B cell (primary cell): ENCODE results near the gene PGAM5. TPM values are rescaled to one million over a fixed set of nuclear protein-coding genes. Genes with fewer than 3 reads are reported as not detected.

Source experiments
- ATAC-seq: fragments of 200-7000 bp; cut with Tn5 transposase; one replicate; pipeline ENCODE4 v1.10.0; 2021; ENCODE audit warnings: low read depth, mild to moderate bottlenecking, moderate number of reproducible peaks, moderate library complexity
- CTCF ChIA-PET: fragments of 350-600 bp; sonication (Branson Sonifier 250); formaldehyde crosslinking; loops from one replicate; lab custom pipeline; 2021; ENCODE audit warnings: antibody characterized with exemption, inconsistent platforms; lab: Charles Lee
- POLR2A ChIA-PET: fragments of 350-600 bp; sonication (Branson Sonifier 250); formaldehyde crosslinking; loops from one replicate; lab custom pipeline; 2021; ENCODE audit warnings: antibody characterized with exemption; lab: Charles Lee
- DNase-seq: peaks from one replicate; pipeline ENCODE4 v3.0.0; 2013
- H2AFZ ChIP-seq: 2 replicates; pipeline ENCODE4 v1.6.1; 2012; ENCODE audit warnings: mild to moderate bottlenecking, low read depth, low read length; ENCODE audit not compliant: insufficient read depth, poor library complexity, severe bottlenecking
- H3K27ac ChIP-seq, 2 donors: 1 replicate in 1 of 2; 2 replicates in 1 of 2; pipeline ENCODE4 v1.5.1; 2012 to 2013; ENCODE audit warnings: low read length in 2 of 2, mild to moderate bottlenecking in 2 of 2, moderate library complexity in 1 of 2
- H3K27me3 ChIP-seq, 4 experiments: fragments of 200-600 bp in 1 of 4; sonication (generic) in 1 of 4; replicated peaks in 1 of 4; 1 replicate in 2 of 4; 2 replicates in 2 of 4; pipeline versions ENCODE4 v1.6.1 to v1.7.0; 2013 to 2016; ENCODE audit warnings: low read length in 3 of 4, mild to moderate bottlenecking in 2 of 4, mixed read lengths in 1 of 4, moderate library complexity in 1 of 4; ENCODE audit not compliant: insufficient read depth in 4 of 4, control insufficient read depth in 3 of 4; ENCODE audit errors: control extremely low read depth in 1 of 4
- H3K36me3 ChIP-seq, 2 experiments: replicated peaks in 1 of 2; 1 replicate in 1 of 2; 2 replicates in 1 of 2; pipeline versions ENCODE4 v1.6.1 to v1.7.1; 2013; ENCODE audit warnings: low read length in 1 of 2; ENCODE audit not compliant: insufficient read depth in 2 of 2, control insufficient read depth in 1 of 2; ENCODE audit errors: control extremely low read depth in 1 of 2, extremely low read depth in 1 of 2
- H3K4me1 ChIP-seq, 2 donors: fragments of 200-600 bp in 1 of 2; sonication (generic) in 1 of 2; 1 replicate in 1 of 2; 2 replicates in 1 of 2; pipeline versions ENCODE4 v1.5.1 to v1.6.1; 2013 to 2017; ENCODE audit warnings: low read length in 2 of 2; ENCODE audit not compliant: control insufficient read depth in 2 of 2, insufficient read depth in 2 of 2
- H3K4me2 ChIP-seq: replicated peaks from 2 replicates; pipeline ENCODE3; 2012; ENCODE audit warnings: mild to moderate bottlenecking, low read depth, low read length; ENCODE audit not compliant: poor library complexity, severe bottlenecking
- H3K4me3 ChIP-seq, 5 experiments: fragments of 200-600 bp in 1 of 5; sonication (generic) in 1 of 5; 1 replicate in 3 of 5; 2 replicates in 2 of 5; pipeline versions ENCODE4 v1.5.1 to v1.7.0; 2011 to 2016; ENCODE audit warnings: low read length in 4 of 5, mild to moderate bottlenecking in 4 of 5, low read depth in 2 of 5, control low read depth in 1 of 5, moderate library complexity in 1 of 5; ENCODE audit not compliant: insufficient read depth in 1 of 5; ENCODE audit errors: control extremely low read depth in 1 of 5, extremely low read depth in 1 of 5
- H3K79me2 ChIP-seq: fragments of 200-600 bp; sonication (generic); one replicate; pipeline ENCODE4 v1.6.0; 2016; ENCODE audit warnings: low read length; ENCODE audit not compliant: control insufficient read depth, insufficient read depth
- H3K9ac ChIP-seq: fragments of 200-600 bp; sonication (generic); 2 replicates; pipeline ENCODE4 v1.6.1; 2017; ENCODE audit warnings: mild to moderate bottlenecking, low read length, moderate library complexity
- H3K9me3 ChIP-seq, 3 donors: one replicate each; pipeline versions ENCODE4 v1.6.1 to v1.7.1; 2013; ENCODE audit warnings: low read length in 2 of 3; ENCODE audit not compliant: control insufficient read depth in 2 of 3, insufficient read depth in 1 of 3; ENCODE audit errors: control extremely low read depth in 1 of 3
- H4K20me1 ChIP-seq: 2 replicates; pipeline ENCODE4 v1.6.0; 2012; ENCODE audit warnings: mild to moderate bottlenecking, low read length; ENCODE audit not compliant: insufficient read depth, control insufficient read depth, poor library complexity, severe bottlenecking
- H3K27ac Mint-ChIP-seq: one replicate; pipeline ENCODE4 v1.8.0; 2021; ENCODE audit warnings: mixed read lengths
- H3K27me3 Mint-ChIP-seq: one replicate; pipeline ENCODE4 v1.8.0; 2021; ENCODE audit warnings: mixed read lengths
- H3K4me1 Mint-ChIP-seq: one replicate; pipeline ENCODE4 v1.8.0; 2021; ENCODE audit warnings: mixed read lengths
- H3K4me3 Mint-ChIP-seq: one replicate; pipeline ENCODE4 v1.8.0; 2021; ENCODE audit warnings: mixed read lengths
- H3K9me3 Mint-ChIP-seq: one replicate; pipeline ENCODE4 v1.8.0; 2022; ENCODE audit warnings: mixed read lengths; ENCODE audit not compliant: insufficient read depth
- EZH2 ChIP-seq: IDR thresholded peaks from 2 replicates; pipeline ENCODE4 v1.6.1; 2012; ENCODE audit warnings: borderline replicate concordance, low read depth, mild to moderate bottlenecking, moderate library complexity, low read length; ENCODE audit not compliant: insufficient read depth, poor library complexity, severe bottlenecking
- WGBS: methylation state at CpG from one replicate; pipeline ENCODE4 v1.1.5; 2013; ENCODE audit warnings: missing lambda C conversion rate; ENCODE audit not compliant: insufficient coverage; 5-methylcytosine and 5-hydroxymethylcytosine counted together
- intact Hi-C: fragments of 100-400 bp; cut with micrococcal nuclease; formaldehyde crosslinking; loops from one replicate; pipeline ENCODE4 v1.10.0; 2022
- polyA plus RNA-seq: library from polyadenylated mRNA; depleted of rRNA; stranded (reverse); fragments of >200 nt; gene quantifications from 2 replicates; pipeline ENCODE4 v1.2.3, GENCODE V29; 2012
- total RNA-seq, 2 donors: library from RNA; stranded (reverse); fragments of 120-200 nt in 1 of 2; gene quantifications; 1 replicate in 1 of 2; 2 replicates in 1 of 2; pipeline versions ENCODE4 v1.2.3 to v1.2.4, GENCODE V29; 2013 to 2022
- TF ChIP-seq, protein P1 (sequence below): fragments of 200-600 bp; IDR thresholded peaks from one replicate; pipeline ENCODE4 v1.8.0; 2022; ENCODE audit warnings: antibody characterized with exemption, mild to moderate bottlenecking

The PGAM5 gene
- total and polyA plus RNA-seq, 2 donors (not counting 1 experiment from before 2014, with no cell fraction given) = 14.6 to 29.9 TPM

GRCh38 chr12:132741620-132742019 is 31.0 kb downstream of the PGAM5 start:
- no peak overlapping the region for H3K4me3 ChIP-seq
- no peaks in the 10 kb centered on the region for H3K27me3 ChIP-seq
- WGBS = 77% methylated on average over 3 of the region's 8 CpGs
- peak overlapping the region; percentile 46 for H3K27ac Mint-ChIP-seq
- POLR2A ChIA-PET = interaction anchor here (0.5 to 0.6 kb wide), 3 partner anchors 30 to 88 kb away, joined by 3 to 4 read pairs (median 3); no protein-coding TSS in a partner anchor
- no peaks in the 10 kb centered on the region for H3K27me3 Mint-ChIP-seq
- intact Hi-C loops = no loop called here
- no peaks in the 10 kb centered on the region for H3K9me3 ChIP-seq
- DNase-seq = peak; percentile 33
- no peak for ATAC-seq
- H3K4me1 Mint-ChIP-seq = peaks cover 12% of the 10 kb centered on the region
- no peak overlapping the region for H2AFZ ChIP-seq
- no peaks in the 10 kb centered on the region for H3K9me3 Mint-ChIP-seq
- H3K79me2 ChIP-seq = peaks cover 52% of the 10 kb centered on the region
- H3K4me2 ChIP-seq = no peak overlapping the region
- CTCF ChIA-PET = no interaction called here
- H3K36me3 ChIP-seq = peaks cover 2 to 85% of the 10 kb centered on the region in 2 experiments
- peak overlapping the region in 1 of 2 donors; percentile 10 for H3K27ac ChIP-seq
- TF ChIP-seq, protein P1, sequence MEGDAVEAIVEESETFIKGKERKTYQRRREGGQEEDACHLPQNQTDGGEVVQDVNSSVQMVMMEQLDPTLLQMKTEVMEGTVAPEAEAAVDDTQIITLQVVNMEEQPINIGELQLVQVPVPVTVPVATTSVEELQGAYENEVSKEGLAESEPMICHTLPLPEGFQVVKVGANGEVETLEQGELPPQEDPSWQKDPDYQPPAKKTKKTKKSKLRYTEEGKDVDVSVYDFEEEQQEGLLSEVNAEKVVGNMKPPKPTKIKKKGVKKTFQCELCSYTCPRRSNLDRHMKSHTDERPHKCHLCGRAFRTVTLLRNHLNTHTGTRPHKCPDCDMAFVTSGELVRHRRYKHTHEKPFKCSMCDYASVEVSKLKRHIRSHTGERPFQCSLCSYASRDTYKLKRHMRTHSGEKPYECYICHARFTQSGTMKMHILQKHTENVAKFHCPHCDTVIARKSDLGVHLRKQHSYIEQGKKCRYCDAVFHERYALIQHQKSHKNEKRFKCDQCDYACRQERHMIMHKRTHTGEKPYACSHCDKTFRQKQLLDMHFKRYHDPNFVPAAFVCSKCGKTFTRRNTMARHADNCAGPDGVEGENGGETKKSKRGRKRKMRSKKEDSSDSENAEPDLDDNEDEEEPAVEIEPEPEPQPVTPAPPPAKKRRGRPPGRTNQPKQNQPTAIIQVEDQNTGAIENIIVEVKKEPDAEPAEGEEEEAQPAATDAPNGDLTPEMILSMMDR = no peak
- TF ChIP-seq EZH2 = no peak
- H4K20me1 ChIP-seq = peaks cover 37% of the 10 kb centered on the region
- no peak overlapping the region for H3K4me3 Mint-ChIP-seq
- H3K9ac ChIP-seq = no peak overlapping the region
- H3K4me1 ChIP-seq = peaks cover 4 to 6% of the 10 kb centered on the region in 2 donors

DNA sequence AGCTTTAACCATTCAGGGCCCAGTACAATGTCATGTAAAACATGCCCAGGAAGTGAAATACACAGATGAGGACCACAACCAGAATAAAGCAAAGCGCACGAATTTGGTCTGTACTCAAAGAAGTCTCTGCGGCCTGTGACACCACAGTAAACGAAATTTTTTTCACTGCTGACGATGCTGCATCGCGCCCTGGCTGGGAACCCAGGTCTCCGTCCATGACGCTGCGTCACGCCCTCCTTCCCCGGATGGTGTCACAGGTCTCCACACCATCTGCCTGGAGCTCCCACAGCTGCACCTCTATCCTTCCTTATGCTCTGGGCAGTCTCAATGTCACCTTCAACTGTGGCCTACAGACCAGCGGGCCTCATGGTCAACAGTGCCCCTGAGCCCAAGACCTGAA is 33.2 kb downstream of the PGAM5 start:
- no peaks in the 10 kb centered on the region for H3K27me3 ChIP-seq
- peaks cover 4 to 6% of the 10 kb centered on the region in 2 donors for H3K4me1 ChIP-seq
- no peak overlapping the region for H3K9ac ChIP-seq
- peaks cover 72% of the 10 kb centered on the region for H3K79me2 ChIP-seq
- no peak for TF ChIP-seq EZH2
- TF ChIP-seq, protein P1 = no peak
- ChIA-PET CTCF (no interaction called here), POLR2A (no interaction called here)
- intact Hi-C loops = no loop called here
- DNase-seq (no peak), ATAC-seq (no peak)
- H3K4me3 Mint-ChIP-seq = no peak overlapping the region
- no peak overlapping the region for H3K4me3 ChIP-seq
- peaks cover 47% of the 10 kb centered on the region for H4K20me1 ChIP-seq
- peaks cover 12% of the 10 kb centered on the region for H3K4me1 Mint-ChIP-seq
- WGBS = 97% methylated on average over 13 of the region's 13 CpGs
- H3K9me3 Mint-ChIP-seq = no peaks in the 10 kb centered on the region
- no peak overlapping the region for H2AFZ ChIP-seq
- no peak overlapping the region for H3K27ac ChIP-seq
- H3K36me3 ChIP-seq = peaks cover 2 to 93% of the 10 kb centered on the region in 2 experiments
- no peaks in the 10 kb centered on the region for H3K9me3 ChIP-seq
- H3K27me3 Mint-ChIP-seq = no peaks in the 10 kb centered on the region
- no peak overlapping the region for H3K27ac Mint-ChIP-seq
- no peak overlapping the region for H3K4me2 ChIP-seq
